HEK293 (cell line): Measurements from ENCODE around the gene TTF2.

Source experiments
- CTCF ChIP-seq: fragments of 450-650 bp; formaldehyde crosslinking; IDR thresholded peaks from 2 replicates; pipeline ENCODE4 v1.5.1; 2016; ENCODE audit warnings: missing biosample characterization, missing genetic modification characterization
- GLIS2 ChIP-seq: fragments of 450-650 bp; formaldehyde crosslinking; IDR thresholded peaks from 2 replicates; pipeline ENCODE4 v1.5.1; 2016; ENCODE audit warnings: missing biosample characterization, missing genetic modification characterization
- HOXC10 ChIP-seq: sonication (generic); formaldehyde crosslinking; IDR thresholded peaks from 2 replicates; pipeline ENCODE4 v1.8.1; 2023; ENCODE audit warnings: mild to moderate bottlenecking, missing genetic modification reagents
- INSM2 ChIP-seq: fragments of 450-650 bp; formaldehyde crosslinking; IDR thresholded peaks from 2 replicates; pipeline ENCODE4 v1.5.1; 2016; ENCODE audit warnings: missing biosample characterization, missing genetic modification characterization
- OVOL3 ChIP-seq: fragments of 450-650 bp; formaldehyde crosslinking; IDR thresholded peaks from 2 replicates; pipeline ENCODE4 v1.5.1; 2016; ENCODE audit warnings: missing biosample characterization, missing genetic modification characterization
- PRDM2 ChIP-seq: fragments of 450-650 bp; formaldehyde crosslinking; IDR thresholded peaks from 2 replicates; pipeline ENCODE4 v1.5.1; 2016; ENCODE audit warnings: missing biosample characterization, missing genetic modification characterization, borderline replicate concordance
- ZBTB10 ChIP-seq: fragments of 450-650 bp; formaldehyde crosslinking; IDR thresholded peaks from 2 replicates; pipeline ENCODE4 v1.5.1; 2016; ENCODE audit warnings: missing biosample characterization, missing genetic modification characterization
- ZBTB17 ChIP-seq: fragments of 450-650 bp; formaldehyde crosslinking; IDR thresholded peaks from 2 replicates; pipeline ENCODE4 v1.5.1; 2016; ENCODE audit warnings: missing biosample characterization, missing genetic modification characterization
- ZBTB20 ChIP-seq: fragments of 450-650 bp; formaldehyde crosslinking; IDR thresholded peaks from 2 replicates; pipeline ENCODE4 v1.5.1; 2016; ENCODE audit warnings: missing biosample characterization, missing genetic modification characterization
- ZBTB7A ChIP-seq: fragments of 450-650 bp; formaldehyde crosslinking; IDR thresholded peaks from 2 replicates; pipeline ENCODE4 v1.5.1; 2016; ENCODE audit warnings: low read depth, missing biosample characterization, missing genetic modification characterization
- ZEB2 ChIP-seq: fragments of 450-650 bp; formaldehyde crosslinking; IDR thresholded peaks from 2 replicates; pipeline ENCODE4 v1.5.1; 2016; ENCODE audit warnings: missing biosample characterization, missing genetic modification characterization
- ZIC2 ChIP-seq: fragments of 450-650 bp; formaldehyde crosslinking; IDR thresholded peaks from 2 replicates; pipeline ENCODE4 v1.5.1; 2016; ENCODE audit warnings: missing biosample characterization, missing genetic modification characterization
- ZNF10 ChIP-seq: fragments of 450-650 bp; formaldehyde crosslinking; IDR thresholded peaks from 2 replicates; pipeline ENCODE4 v1.5.1; 2017; ENCODE audit warnings: missing biosample characterization, missing genetic modification characterization
- ZNF214 ChIP-seq: fragments of 450-650 bp; formaldehyde crosslinking; IDR thresholded peaks from 2 replicates; pipeline ENCODE4 v1.5.1; 2017; ENCODE audit warnings: missing biosample characterization, mild to moderate bottlenecking, missing genetic modification characterization, borderline replicate concordance
- ZNF335 ChIP-seq: fragments of 450-650 bp; formaldehyde crosslinking; conservative IDR thresholded peaks from 2 replicates; pipeline ENCODE4 v1.5.1; 2016; ENCODE audit warnings: missing biosample characterization, missing genetic modification characterization
- ZNF366 ChIP-seq: fragments of 450-650 bp; formaldehyde crosslinking; conservative IDR thresholded peaks from 2 replicates; pipeline ENCODE4 v1.5.1; 2016; ENCODE audit warnings: missing biosample characterization, missing genetic modification characterization
- ZNF513 ChIP-seq: fragments of 450-650 bp; IDR thresholded peaks from 2 replicates; pipeline ENCODE4 v1.5.1; 2018; ENCODE audit warnings: missing biosample characterization, missing genetic modification characterization
- ZNF571 ChIP-seq: fragments of 450-650 bp; formaldehyde crosslinking; IDR thresholded peaks from 2 replicates; pipeline ENCODE4 v1.5.0; 2017; ENCODE audit warnings: missing biosample characterization, missing genetic modification characterization
- ZNF610 ChIP-seq: fragments of 450-650 bp; formaldehyde crosslinking; IDR thresholded peaks from 2 replicates; pipeline ENCODE4 v1.5.1; 2016; ENCODE audit warnings: missing biosample characterization, missing genetic modification characterization, borderline replicate concordance
- ZNF624 ChIP-seq: fragments of 450-650 bp; formaldehyde crosslinking; IDR thresholded peaks from 2 replicates; pipeline ENCODE4 v1.5.1; 2017; ENCODE audit warnings: missing biosample characterization, missing genetic modification characterization
- ZNF692 ChIP-seq: fragments of 450-650 bp; formaldehyde crosslinking; IDR thresholded peaks from 2 replicates; pipeline ENCODE4 v1.5.1; 2016; ENCODE audit warnings: missing biosample characterization, missing genetic modification characterization

Gene TTF2

GRCh38 chr1:117059678-117060440 is at the start of gene TTF2 (continued):
- no peak for TF ChIP-seq PRDM2 (tag by site-specific recombination)
- peak; percentile 54; the same call in 1 of the 2 replicates for TF ChIP-seq ZIC2 (tag by site-specific recombination)
- no peak for TF ChIP-seq ZNF624
- peak; percentile 10; the same call in 1 of the 2 replicates for TF ChIP-seq ZNF692 (tag by site-specific recombination)
- TF ChIP-seq HOXC10, result peak; percentile 88; the same call in 1 of the 2 replicates
- peak; percentile 63 for TF ChIP-seq ZBTB10 (tag by site-specific recombination)
- TF ChIP-seq ZNF513, result no peak
- TF ChIP-seq ZBTB17 (tag by site-specific recombination), result peak; percentile 97
- peak; percentile 83 for TF ChIP-seq ZEB2 (tag by site-specific recombination)
- 0 out of 2 replicates have a peak, but pooled peaks have one; percentile 57 for TF ChIP-seq ZBTB7A
- TF ChIP-seq GLIS2, result peak; percentile 99
- 0 out of 2 replicates have a peak, but pooled peaks have one; percentile 71 for TF ChIP-seq ZNF610 (tag by site-specific recombination)
- TF ChIP-seq INSM2 (tag by site-specific recombination), result peak; percentile 53; the same call in 1 of the 2 replicates
- TF ChIP-seq CTCF (tag by site-specific recombination), result peak; percentile 71
- TF ChIP-seq OVOL3, result no peak
- TF ChIP-seq ZNF335 (tag by site-specific recombination), result peak; percentile 74
- TF ChIP-seq ZNF571 (tag by site-specific recombination), result no peak
- TF ChIP-seq ZNF366 (tag by site-specific recombination), result peak; percentile 79
- 0 out of 2 replicates have a peak, but pooled peaks have one; percentile 26 for TF ChIP-seq ZBTB20 (tag by site-specific recombination)
- no peak for TF ChIP-seq ZNF214 (tag by site-specific recombination)
- peak; percentile 86; the same call in 1 of the 2 replicates for TF ChIP-seq ZNF10 (tag by site-specific recombination)
